ENCODE results near the gene CLTCL1. TPM values are rescaled to one million over a fixed set of nuclear protein-coding genes. Genes with fewer than 3 reads are reported as not detected.

Gene CLTCL1
- total and polyA plus RNA-seq, 12 donors = 13.0 to 62.8 (median 21.8) TPM

- Histone ChIP-seq H3K27me3 (no peaks in the 10 kb centered on the region), H3K36me3 (replicated peaks in 1 of 2) (no peaks in the 10 kb centered on the region), H3K4me3 (no peak overlapping the region), H3K4me1 (replicated peaks in 1 of 2) (peaks cover 8 to 24% of the 10 kb centered on the region in 2 donors), H3K9me3 (replicated peaks in 1 of 3) (no peaks in the 10 kb centered on the region), H3K27ac (peak overlapping the region in 1 of 5 donors; percentile 20)
- TF ChIP-seq CTCF (IDR thresholded peaks at IDR 0.05) = no peak
- intact Hi-C loops (cut with DNase I) = no loop called here
- WGBS, 4 donors = 84 to 90% (median 89%) methylated on average over 8 of the region's 8 CpGs
- DNase-seq = no peak
Measured at GRCh38 chr22:19277785-19278184, 13.7 kb downstream of the CLTCL1 start.

- H3K4me3 ChIP-seq = peak overlapping the region in 1 of 4 donors; percentile 34
- peak; percentile 46 to 75 (median 66) for DNase-seq
- WGBS, 4 donors = 27 to 42% (median 35%) methylated on average over 6 of the region's 6 CpGs
- H3K4me1 ChIP-seq (replicated peaks in 1 of 2) = peaks cover 21 to 36% of the 10 kb centered on the region in 2 donors
- H3K36me3 ChIP-seq (replicated peaks in 1 of 2) = no peaks in the 10 kb centered on the region
- H3K27me3 ChIP-seq = no peaks in the 10 kb centered on the region
- TF ChIP-seq CTCF (IDR thresholded peaks at IDR 0.05) (no peak), POLR2A (IDR thresholded peaks at IDR 0.05) (no peak)
- peak overlapping the region; percentile 28 to 88 (median 72) for H3K27ac ChIP-seq
- intact Hi-C loops (cut with DNase I) = no loop called here
- H3K9me3 ChIP-seq (replicated peaks in 1 of 3) = no peaks in the 10 kb centered on the region
Measured at GRCh38 chr22:19275919-19276600, 15.5 kb downstream of the CLTCL1 start.

DNA sequence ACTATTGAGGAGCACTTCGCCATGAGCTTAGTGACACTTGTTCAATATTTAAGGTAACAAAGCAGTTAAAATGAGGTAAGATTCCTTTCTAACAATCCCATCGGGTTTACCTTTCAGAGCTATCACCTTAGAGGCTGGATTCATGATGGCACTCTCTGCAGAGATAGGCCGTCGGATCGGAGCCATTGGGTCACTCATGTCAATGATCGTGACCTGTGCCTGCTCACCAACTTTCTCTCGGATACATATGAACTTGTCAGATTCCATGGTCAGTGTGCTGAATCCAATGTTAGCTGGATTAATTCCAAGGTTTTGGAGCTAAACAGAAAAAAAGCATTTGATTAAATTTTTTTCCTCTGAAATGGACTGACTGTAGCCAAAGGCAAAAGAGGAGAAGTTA lies 16.0 kb downstream of the CLTCL1 start:
- H3K27ac ChIP-seq = peak overlapping the region; percentile 28 to 88 (median 72)
- 45 to 69% (median 50%) methylated on average over 7 of the region's 7 CpGs for WGBS, 4 donors
- no peaks in the 10 kb centered on the region for H3K36me3 ChIP-seq (replicated peaks in 1 of 2)
- H3K4me3 ChIP-seq = no peak overlapping the region
- H3K27me3 ChIP-seq = no peaks in the 10 kb centered on the region
- peaks cover 21 to 38% of the 10 kb centered on the region in 2 donors for H3K4me1 ChIP-seq (replicated peaks in 1 of 2)
- H3K9me3 ChIP-seq (replicated peaks in 1 of 3) = no peaks in the 10 kb centered on the region
- peak in 3 of 7 donors; percentile 43 to 54 (median 44) for DNase-seq
- intact Hi-C loops (cut with DNase I) = no loop called here
- TF ChIP-seq CTCF (IDR thresholded peaks at IDR 0.05) = no peak
- TF ChIP-seq POLR2A (IDR thresholded peaks at IDR 0.05) = no peak

DNA sequence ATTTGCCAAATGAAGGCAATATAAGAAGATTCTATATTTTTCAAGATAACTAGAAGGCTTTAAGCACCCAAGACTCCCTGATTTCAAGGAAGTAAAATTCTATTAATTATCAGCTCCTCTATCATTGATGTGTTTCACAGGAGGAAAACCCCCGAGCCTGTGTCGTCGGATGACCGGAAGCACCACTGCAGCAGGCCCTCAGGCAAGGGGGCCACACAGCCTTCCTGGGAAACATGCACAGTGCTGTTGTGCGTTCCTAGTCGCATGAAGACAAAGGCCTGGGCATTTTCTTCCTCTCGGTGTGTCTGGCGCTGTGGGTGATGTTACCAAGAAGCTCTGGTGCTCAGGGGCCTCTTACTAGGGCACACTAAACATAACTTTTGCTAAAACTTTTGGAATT lies 16.4 kb downstream of the CLTCL1 start:
- Histone ChIP-seq H3K9me3 (replicated peaks in 1 of 3) (no peaks in the 10 kb centered on the region), H3K27me3 (no peaks in the 10 kb centered on the region), H3K4me1 (replicated peaks in 1 of 2) (peaks cover 21 to 38% of the 10 kb centered on the region in 2 donors), H3K27ac (peak overlapping the region; percentile 28 to 88 (median 72)), H3K36me3 (replicated peaks in 1 of 2) (no peaks in the 10 kb centered on the region), H3K4me3 (no peak overlapping the region)
- WGBS, 4 donors = 88 to 95% (median 92%) methylated on average over 4 to 8 of the region's 8 CpGs
- intact Hi-C loops (cut with DNase I) = no loop called here
- no peak for DNase-seq
- TF ChIP-seq CTCF (IDR thresholded peaks at IDR 0.05) (no peak), POLR2A (IDR thresholded peaks at IDR 0.05) (no peak)
